HepG2 (cell line): ENCODE measurements around the gene GOLGA8N.

ENCODE experiments used
- GABPB1 ChIP-seq: IDR thresholded peaks from 2 replicates; pipeline ENCODE4 v1.6.1; 2016; ENCODE audit warnings: mild to moderate bottlenecking, missing genetic modification reagents, moderate library complexity, missing compliant biosample characterization
- NFIC ChIP-seq: IDR thresholded peaks from 2 replicates; pipeline ENCODE4 v1.6.1; 2012; ENCODE audit warnings: mild to moderate bottlenecking, low read length, inconsistent platforms
- NR3C1 ChIP-seq: sonication (generic); formaldehyde crosslinking; IDR thresholded peaks from 2 replicates; pipeline ENCODE4 v1.4.0; 2020; ENCODE audit warnings: missing genetic modification reagents
- SMC3 ChIP-seq: IDR thresholded peaks from 2 replicates; pipeline ENCODE4 v1.6.1; 2011; ENCODE audit warnings: low read length, improper control_type of control experiment
- ZEB1 ChIP-seq: IDR thresholded peaks from 2 replicates; pipeline ENCODE4 v1.6.1; 2012; ENCODE audit warnings: mild to moderate bottlenecking, low read depth, inconsistent platforms; ENCODE audit not compliant: insufficient replicate concordance
- ZFP37 ChIP-seq: sonication (generic); formaldehyde crosslinking; IDR thresholded peaks from 2 replicates; pipeline ENCODE4 v1.4.0; 2020; ENCODE audit warnings: missing genetic modification reagents, borderline replicate concordance
- TF ChIP-seq, protein P1 (sequence below): sonication (generic); formaldehyde crosslinking; IDR thresholded peaks from 2 replicates; pipeline ENCODE4 v1.4.0; 2020; ENCODE audit warnings: missing genetic modification reagents, borderline replicate concordance

- TF ChIP-seq ZEB1, result no peak
- peak; percentile 84 for TF ChIP-seq SMC3
- no peak for TF ChIP-seq NR3C1 (CRISPR knock-in tag)
- peak; percentile 24; the same call in 1 of the 2 replicates for TF ChIP-seq GABPB1 (CRISPR knock-in tag)
- TF ChIP-seq NFIC, result no peak
- TF ChIP-seq ZFP37 (CRISPR knock-in tag), result no peak
- TF ChIP-seq, protein P1, sequence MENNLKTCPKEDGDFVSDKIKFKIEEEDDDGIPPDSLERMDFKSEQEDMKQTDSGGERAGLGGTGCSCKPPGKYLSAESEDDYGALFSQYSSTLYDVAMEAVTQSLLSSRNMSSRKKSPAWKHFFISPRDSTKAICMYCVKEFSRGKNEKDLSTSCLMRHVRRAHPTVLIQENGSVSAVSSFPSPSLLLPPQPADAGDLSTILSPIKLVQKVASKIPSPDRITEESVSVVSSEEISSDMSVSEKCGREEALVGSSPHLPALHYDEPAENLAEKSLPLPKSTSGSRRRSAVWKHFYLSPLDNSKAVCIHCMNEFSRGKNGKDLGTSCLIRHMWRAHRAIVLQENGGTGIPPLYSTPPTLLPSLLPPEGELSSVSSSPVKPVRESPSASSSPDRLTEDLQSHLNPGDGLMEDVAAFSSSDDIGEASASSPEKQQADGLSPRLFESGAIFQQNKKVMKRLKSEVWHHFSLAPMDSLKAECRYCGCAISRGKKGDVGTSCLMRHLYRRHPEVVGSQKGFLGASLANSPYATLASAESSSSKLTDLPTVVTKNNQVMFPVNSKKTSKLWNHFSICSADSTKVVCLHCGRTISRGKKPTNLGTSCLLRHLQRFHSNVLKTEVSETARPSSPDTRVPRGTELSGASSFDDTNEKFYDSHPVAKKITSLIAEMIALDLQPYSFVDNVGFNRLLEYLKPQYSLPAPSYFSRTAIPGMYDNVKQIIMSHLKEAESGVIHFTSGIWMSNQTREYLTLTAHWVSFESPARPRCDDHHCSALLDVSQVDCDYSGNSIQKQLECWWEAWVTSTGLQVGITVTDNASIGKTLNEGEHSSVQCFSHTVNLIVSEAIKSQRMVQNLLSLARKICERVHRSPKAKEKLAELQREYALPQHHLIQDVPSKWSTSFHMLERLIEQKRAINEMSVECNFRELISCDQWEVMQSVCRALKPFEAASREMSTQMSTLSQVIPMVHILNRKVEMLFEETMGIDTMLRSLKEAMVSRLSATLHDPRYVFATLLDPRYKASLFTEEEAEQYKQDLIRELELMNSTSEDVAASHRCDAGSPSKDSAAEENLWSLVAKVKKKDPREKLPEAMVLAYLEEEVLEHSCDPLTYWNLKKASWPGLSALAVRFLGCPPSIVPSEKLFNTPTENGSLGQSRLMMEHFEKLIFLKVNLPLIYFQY, result no peak
These were observed 58.1 kb downstream of the GOLGA8N start for GRCh38 chr15:32651229-32651837.
